Tibial nerve (tissue), 4 donors: ENCODE data around the gene BLOC1S1. TPM values are rescaled to one million over a fixed set of nuclear protein-coding genes. Genes with fewer than 3 reads are reported as not detected.

ENCODE experiments used
- DNase-seq, 2 donors: peaks; one replicate each; pipeline ENCODE4 v3.0.0-alpha.2; 2019; ENCODE audit warnings: low spot score in 2 of 2
- H3K27ac ChIP-seq, 4 donors: fragments of 200-600 bp; sonication (generic) in 3 of 4; one replicate each; pipeline ENCODE4 v1.5.1; 2017 to 2019; ENCODE audit warnings: mild to moderate bottlenecking in 1 of 4
- H3K27me3 ChIP-seq, 2 donors: fragments of 200-600 bp; sonication (generic) in 1 of 2; one replicate each; pipeline versions ENCODE4 v1.5.1 to v1.6.0; 2017 to 2019
- H3K36me3 ChIP-seq, 3 donors: fragments of 200-600 bp; sonication (generic); one replicate each; pipeline ENCODE4 v1.5.1; 2018 to 2019
- H3K4me1 ChIP-seq, 4 donors: fragments of 200-600 bp; sonication (generic) in 3 of 4; one replicate each; pipeline ENCODE4 v1.5.1; 2017 to 2019
- H3K4me3 ChIP-seq, 4 donors: fragments of 200-600 bp; sonication (generic) in 3 of 4; one replicate each; pipeline ENCODE4 v1.5.1; 2017 to 2019; ENCODE audit warnings: mild to moderate bottlenecking in 1 of 4, moderate library complexity in 1 of 4
- H3K9me3 ChIP-seq, 4 donors: fragments of 200-600 bp; sonication (generic) in 3 of 4; one replicate each; pipeline ENCODE4 v1.5.1; 2017 to 2019
- EP300 ChIP-seq, 2 donors: sonication (generic); formaldehyde crosslinking; IDR thresholded peaks; one replicate each; pipeline ENCODE4 v1.6.1; 2017; ENCODE audit warnings: antibody characterized with exemption in 2 of 2, mild to moderate bottlenecking in 1 of 2
- POLR2A ChIP-seq, 2 donors: fragments of 450-650 bp; IDR thresholded peaks; one replicate each; pipeline ENCODE4 v1.6.1; 2017; ENCODE audit warnings: antibody characterized with exemption in 2 of 2, mild to moderate bottlenecking in 2 of 2, moderate library complexity in 2 of 2
- WGBS, 2 donors: methylation state at CpG; one replicate each; pipeline ENCODE4 v1.1.5; 2018; 5-methylcytosine and 5-hydroxymethylcytosine counted together
- total RNA-seq, 4 donors: library from RNA; depleted of rRNA; stranded (reverse); fragments of >200 nt; gene quantifications; one replicate each; pipeline ENCODE4 v1.1.0, GENCODE V29; 2016
- TF ChIP-seq, protein P1 (sequence below), 5 experiments: fragments of 200-600 bp in 3 of 5; fragments of 450-650 bp in 2 of 5; sonication (generic) in 3 of 5; IDR thresholded peaks; one replicate each; pipeline ENCODE4 v1.5.1; 2016 to 2019; ENCODE audit warnings: antibody characterized with exemption in 5 of 5, mild to moderate bottlenecking in 3 of 5, moderate library complexity in 2 of 5

BLOC1S1 gene
- total RNA-seq, 4 donors from 2014 or later, result 212 to 322 (median 264) TPM

DNA sequence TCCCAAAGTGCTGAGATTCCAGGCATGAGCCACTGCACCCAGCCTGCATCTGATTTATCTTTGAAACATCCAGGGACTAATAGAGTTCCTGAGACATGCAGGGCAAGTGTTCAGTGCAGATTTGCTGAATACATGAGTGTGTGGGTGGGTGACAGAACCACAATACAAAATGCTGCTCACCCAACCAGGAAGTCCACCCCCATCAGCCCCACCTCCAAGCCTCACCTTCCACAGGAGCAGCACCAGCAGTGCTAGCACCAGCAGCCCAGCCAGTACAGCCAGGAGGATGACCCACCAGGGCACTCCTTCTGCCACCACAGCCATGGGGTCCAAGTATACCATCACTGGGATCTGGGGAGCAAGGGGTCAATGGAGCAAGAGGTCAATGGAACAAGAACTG lies 28.1 kb upstream of the BLOC1S1 start:
- DNase-seq, result no peak
- H3K27ac ChIP-seq, result no peak overlapping the region
- no peaks in the 10 kb centered on the region for H3K9me3 ChIP-seq
- no peaks in the 10 kb centered on the region for H3K4me1 ChIP-seq
- no peaks in the 10 kb centered on the region for H3K27me3 ChIP-seq
- H3K36me3 ChIP-seq, result peaks cover 0 to 62% (median 0%) of the 10 kb centered on the region in 3 donors
- TF ChIP-seq, protein P1, sequence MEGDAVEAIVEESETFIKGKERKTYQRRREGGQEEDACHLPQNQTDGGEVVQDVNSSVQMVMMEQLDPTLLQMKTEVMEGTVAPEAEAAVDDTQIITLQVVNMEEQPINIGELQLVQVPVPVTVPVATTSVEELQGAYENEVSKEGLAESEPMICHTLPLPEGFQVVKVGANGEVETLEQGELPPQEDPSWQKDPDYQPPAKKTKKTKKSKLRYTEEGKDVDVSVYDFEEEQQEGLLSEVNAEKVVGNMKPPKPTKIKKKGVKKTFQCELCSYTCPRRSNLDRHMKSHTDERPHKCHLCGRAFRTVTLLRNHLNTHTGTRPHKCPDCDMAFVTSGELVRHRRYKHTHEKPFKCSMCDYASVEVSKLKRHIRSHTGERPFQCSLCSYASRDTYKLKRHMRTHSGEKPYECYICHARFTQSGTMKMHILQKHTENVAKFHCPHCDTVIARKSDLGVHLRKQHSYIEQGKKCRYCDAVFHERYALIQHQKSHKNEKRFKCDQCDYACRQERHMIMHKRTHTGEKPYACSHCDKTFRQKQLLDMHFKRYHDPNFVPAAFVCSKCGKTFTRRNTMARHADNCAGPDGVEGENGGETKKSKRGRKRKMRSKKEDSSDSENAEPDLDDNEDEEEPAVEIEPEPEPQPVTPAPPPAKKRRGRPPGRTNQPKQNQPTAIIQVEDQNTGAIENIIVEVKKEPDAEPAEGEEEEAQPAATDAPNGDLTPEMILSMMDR (IDR thresholded peaks at IDR 0.05), result no peak
- TF ChIP-seq EP300 (IDR thresholded peaks at IDR 0.05), result no peak
- TF ChIP-seq POLR2A (IDR thresholded peaks at IDR 0.05), result no peak
- no peak overlapping the region for H3K4me3 ChIP-seq

DNA sequence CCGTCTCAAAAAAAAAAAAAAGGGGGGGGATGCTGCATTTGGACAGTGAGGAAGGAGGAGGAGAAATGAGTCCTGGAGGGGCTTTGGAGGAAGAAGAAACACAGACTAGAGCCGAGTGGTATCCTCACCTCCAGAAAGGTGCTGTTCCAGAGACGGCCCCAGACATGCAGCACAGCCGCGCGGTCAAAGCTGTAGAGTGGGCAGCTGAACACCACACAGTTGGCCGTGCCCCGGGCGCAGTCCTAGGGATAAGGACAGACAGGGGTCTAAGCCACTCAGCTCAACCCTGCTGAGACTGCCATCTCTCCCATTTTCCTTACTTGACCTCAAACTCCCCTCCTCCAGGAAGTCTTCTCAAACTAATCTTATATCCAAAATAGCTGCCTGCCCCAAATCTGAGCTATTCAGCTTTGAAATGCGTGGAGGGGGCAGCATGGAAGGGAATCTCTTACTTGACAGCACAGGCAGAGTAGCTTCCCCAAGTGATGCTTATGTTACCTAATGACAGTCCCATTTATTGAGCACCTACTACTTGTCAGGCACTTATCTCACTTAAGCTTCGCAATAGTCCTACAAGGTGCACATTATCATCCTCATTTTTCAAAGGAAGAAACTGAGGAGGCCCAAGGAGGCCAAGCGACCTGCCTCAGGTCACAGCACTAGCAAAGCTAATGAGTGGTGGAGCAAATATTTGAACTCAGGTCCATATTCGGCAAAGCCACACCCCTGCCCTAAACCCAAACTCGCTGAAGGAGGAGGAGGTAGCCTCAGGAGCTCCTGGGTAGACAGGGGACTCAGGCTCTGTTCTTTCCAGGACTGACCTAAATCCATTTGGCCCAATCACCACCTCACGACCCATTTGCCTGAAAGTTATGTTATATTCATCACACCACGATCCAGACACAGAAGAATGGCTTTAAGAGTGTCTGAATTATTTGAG lies 26.9 kb upstream of the BLOC1S1 start:
- Histone ChIP-seq H3K36me3 (peaks cover 0 to 74% (median 0%) of the 10 kb centered on the region in 3 donors), H3K27ac (no peak overlapping the region)
- no peak for TF ChIP-seq POLR2A (IDR thresholded peaks at IDR 0.05)
- no peak for TF ChIP-seq EP300 (IDR thresholded peaks at IDR 0.05)
- TF ChIP-seq, protein P1 (IDR thresholded peaks at IDR 0.05), result no peak

DNA sequence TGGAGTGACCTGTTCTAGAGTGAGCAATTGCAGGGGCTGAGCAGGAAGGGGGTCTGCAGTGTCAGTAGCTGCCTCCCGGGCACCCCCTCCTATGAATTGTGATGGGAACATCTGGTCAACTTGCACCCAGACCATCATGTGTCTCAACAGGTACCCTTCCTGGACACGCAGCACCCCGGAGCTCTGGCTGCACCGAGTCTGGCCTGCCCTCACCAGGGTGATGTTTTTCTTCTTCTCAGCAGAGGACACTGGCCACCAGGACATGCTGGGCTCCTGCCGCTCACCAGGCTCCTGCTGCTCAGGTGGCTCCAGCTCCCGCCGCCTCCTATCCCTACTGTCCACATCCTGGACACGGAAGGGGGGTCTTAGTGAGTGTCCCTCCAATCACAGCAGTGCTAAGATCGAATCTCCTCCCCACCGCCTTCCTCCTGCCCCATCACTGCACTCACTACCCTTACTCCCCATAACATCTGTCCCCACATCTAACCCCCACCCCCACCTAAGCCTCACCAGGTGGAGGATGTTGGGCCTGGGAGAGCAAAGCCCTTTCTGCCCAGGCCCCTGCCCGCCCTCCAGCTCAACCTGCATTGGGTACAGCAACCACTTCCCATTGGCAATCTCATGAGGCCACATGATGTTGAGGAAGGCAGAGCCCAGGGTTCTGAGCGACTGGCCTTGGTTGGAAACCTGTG lies 23.1 kb upstream of the BLOC1S1 start:
- no peak overlapping the region for H3K27ac ChIP-seq
- no peak overlapping the region for H3K4me3 ChIP-seq
- 94 to 97% methylated on average over 11 to 12 of the region's 12 CpGs for WGBS, 2 donors
- H3K9me3 ChIP-seq, result no peaks in the 10 kb centered on the region
- DNase-seq, result no peak
- TF ChIP-seq, protein P1 (IDR thresholded peaks at IDR 0.05), result no peak
- no peak for TF ChIP-seq POLR2A (IDR thresholded peaks at IDR 0.05)
- TF ChIP-seq EP300 (IDR thresholded peaks at IDR 0.05), result no peak
- H3K36me3 ChIP-seq, result peaks cover 0 to 81% (median 0%) of the 10 kb centered on the region in 3 donors
- no peaks in the 10 kb centered on the region for H3K4me1 ChIP-seq
- H3K27me3 ChIP-seq, result no peaks in the 10 kb centered on the region

More for the DNA sequence above, 26.9 kb upstream of the BLOC1S1 start:
- Histone ChIP-seq H3K4me3 (no peak overlapping the region), H3K9me3 (no peaks in the 10 kb centered on the region), H3K4me1 (no peaks in the 10 kb centered on the region), H3K27me3 (no peaks in the 10 kb centered on the region)
- DNase-seq, result no peak
- WGBS, 2 donors, result 90 to 92% methylated on average over 16 of the region's 16 CpGs

DNA sequence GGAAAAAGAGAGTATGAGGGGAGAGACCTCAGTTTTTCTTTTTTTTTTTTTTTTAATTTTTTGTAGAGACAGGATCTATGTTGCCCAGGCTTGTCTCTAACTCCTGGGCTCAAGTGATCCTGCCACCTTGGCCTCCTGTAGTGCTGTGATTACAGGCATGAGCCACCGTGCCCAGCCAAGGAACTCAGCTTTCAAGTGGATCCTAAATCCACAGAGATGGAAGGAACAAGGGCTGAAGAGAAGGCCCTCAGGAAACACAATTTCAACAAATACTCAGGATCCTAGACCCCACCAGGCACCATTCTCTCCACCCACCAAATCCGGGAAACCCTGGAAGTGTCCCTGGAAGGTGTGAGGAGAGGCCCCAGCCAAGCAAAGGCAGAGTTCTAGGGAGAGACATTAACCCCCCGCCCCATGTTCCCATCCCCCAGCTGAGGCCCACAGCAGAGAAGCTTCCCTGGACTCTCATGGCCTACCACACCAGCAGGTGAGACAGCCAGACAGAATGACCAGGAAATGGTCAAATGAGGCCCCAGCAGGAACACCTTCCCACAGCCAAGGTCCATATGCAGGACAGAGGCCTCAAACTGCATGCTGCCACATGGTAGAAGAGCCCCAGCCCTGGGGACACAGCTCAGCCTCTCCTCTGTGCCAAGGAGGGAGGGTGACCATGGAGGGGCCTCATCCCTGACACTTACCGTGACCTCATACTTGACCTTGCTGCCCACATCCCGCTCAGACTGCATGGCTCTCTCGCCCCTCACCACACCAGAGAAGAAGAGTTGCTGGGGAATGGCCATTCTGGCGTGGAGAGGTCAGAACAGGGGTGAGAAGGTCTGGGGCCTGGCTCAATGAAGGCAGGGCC lies 22.3 kb upstream of the BLOC1S1 start:
- H3K36me3 ChIP-seq, result peaks cover 0 to 81% (median 0%) of the 10 kb centered on the region in 3 donors
- no peak overlapping the region for H3K4me3 ChIP-seq
- no peak overlapping the region for H3K27ac ChIP-seq
- H3K9me3 ChIP-seq, result no peaks in the 10 kb centered on the region
- DNase-seq, result no peak
- TF ChIP-seq POLR2A (IDR thresholded peaks at IDR 0.05), result no peak
- TF ChIP-seq, protein P1 (IDR thresholded peaks at IDR 0.05), result no peak
- no peak for TF ChIP-seq EP300 (IDR thresholded peaks at IDR 0.05)
- H3K27me3 ChIP-seq, result no peaks in the 10 kb centered on the region
- 80 to 86% methylated on average over 7 of the region's 7 CpGs for WGBS, 2 donors
- no peaks in the 10 kb centered on the region for H3K4me1 ChIP-seq
